SK-N-SH (cell line): ENCODE results near the gene RELB.

Experiments
- ELF1 ChIP-seq: IDR thresholded peaks from 2 replicates; pipeline ENCODE4 v1.4.0; 2012
- GABPA ChIP-seq: IDR thresholded peaks from 2 replicates; pipeline ENCODE4 v1.4.0; 2012; ENCODE audit warnings: low read depth, mild to moderate bottlenecking

GRCh38 chr19:44990966-44991365, 10.3 kb upstream of the RELB start:
- no peak for TF ChIP-seq GABPA
- no peak for TF ChIP-seq ELF1
